ENCODE measurements around the gene OR1J4. TPM values are rescaled to one million over a fixed set of nuclear protein-coding genes. Genes with fewer than 3 reads are reported as not detected.

OR1J4 gene
- total RNA-seq, 1 experiment from 2014 or later, result not detected

GRCh38 chr9:122552812-122553211 is 33.9 kb downstream of the OR1J4 start, which contains the start of gene OR1N2:
TSS of gene OR1N2 (plus strand) at chr9:122553112. CDS start at chr9:122553212, 100 bp downstream.
- Mint-ChIP-seq H3K27ac (no peak within 1 kb of the TSS), H3K4me1 (no peaks in the 10 kb centered on the region), H3K36me3 (peaks cover 33% of the 10 kb centered on the region), H3K27me3 (ENCODE audit: low read depth) (peaks cover 34% of the 10 kb centered on the region), H3K4me3 (no peak within 1 kb of the TSS), H3K9me3 (peaks cover 95% of the 10 kb centered on the region)
- ChIA-PET CTCF (no interaction called here), POLR2A (no interaction called here)
- no peak for TF ChIP-seq IRF1 (CRISPR knock-in tag; IDR thresholded peaks at IDR 0.05)
- no peak for TF ChIP-seq SMAD3 (CRISPR knock-in tag; IDR thresholded peaks at IDR 0.05; ENCODE audit: borderline replicate concordance)
- no peak for TF ChIP-seq FOXJ3 (CRISPR knock-in tag; IDR thresholded peaks at IDR 0.05; ENCODE audit: borderline replicate concordance)
- no peak for TF ChIP-seq PREB (CRISPR knock-in tag; IDR thresholded peaks at IDR 0.05; ENCODE audit: borderline replicate concordance)
- TF ChIP-seq ZNF138 (CRISPR knock-in tag; conservative IDR thresholded peaks at IDR 0.05), result no peak
- no peak for TF ChIP-seq KAT7 (CRISPR knock-in tag; IDR thresholded peaks at IDR 0.05; ENCODE audit: borderline replicate concordance)
- no peak for DNase-seq (ENCODE audit: low spot score)
- ATAC-seq, result no peak

GRCh38 chr9:122561446-122561845 is 42.5 kb downstream of the OR1J4 start:
- Mint-ChIP-seq H3K4me1 (no peaks in the 10 kb centered on the region), H3K9me3 (peaks cover 85% of the 10 kb centered on the region), H3K4me3 (no peak overlapping the region), H3K27me3 (ENCODE audit: low read depth) (peaks cover 57% of the 10 kb centered on the region), H3K27ac (no peak overlapping the region), H3K36me3 (peaks cover 40% of the 10 kb centered on the region)
- ChIA-PET CTCF (no interaction called here), POLR2A (no interaction called here)
- no peak for TF ChIP-seq USF2 (CRISPR knock-in tag; IDR thresholded peaks at IDR 0.05)
- ATAC-seq (no peak), DNase-seq (ENCODE audit: low spot score) (no peak)

GRCh38 chr9:122562134-122562760 is 43.3 kb downstream of the OR1J4 start:
- Mint-ChIP-seq H3K9me3 (peaks cover 81% of the 10 kb centered on the region), H3K36me3 (peaks cover 40% of the 10 kb centered on the region), H3K4me3 (no peak overlapping the region), H3K27me3 (ENCODE audit: low read depth) (peaks cover 57% of the 10 kb centered on the region), H3K27ac (no peak overlapping the region), H3K4me1 (no peaks in the 10 kb centered on the region)
- ATAC-seq, result peak; percentile 91
- DNase-seq (ENCODE audit: low spot score), result peak; percentile 33
- TF ChIP-seq CREB1 (CRISPR knock-in tag; IDR thresholded peaks at IDR 0.05) (no peak), RELA (CRISPR knock-in tag; IDR thresholded peaks at IDR 0.05; ENCODE audit: borderline replicate concordance) (no peak)
- ChIA-PET POLR2A (no interaction called here), CTCF (no interaction called here)

GRCh38 chr9:122567901-122568300 is 49.0 kb downstream of the OR1J4 start:
- ATAC-seq, result no peak
- ChIA-PET POLR2A (no interaction called here), CTCF (no interaction called here)
- peaks cover 46% of the 10 kb centered on the region for H3K27me3 Mint-ChIP-seq (ENCODE audit: low read depth)
- H3K36me3 Mint-ChIP-seq, result peaks cover 51% of the 10 kb centered on the region
- no peak overlapping the region for H3K4me3 Mint-ChIP-seq
- no peak for DNase-seq (ENCODE audit: low spot score)
- no peaks in the 10 kb centered on the region for H3K4me1 Mint-ChIP-seq
- no peak overlapping the region for H3K27ac Mint-ChIP-seq
- peaks cover 77% of the 10 kb centered on the region for H3K9me3 Mint-ChIP-seq
- TF ChIP-seq MYBL2 (CRISPR knock-in tag; IDR thresholded peaks at IDR 0.05), result no peak
- no peak for TF ChIP-seq USF2 (CRISPR knock-in tag; IDR thresholded peaks at IDR 0.05)
- TF ChIP-seq E2F1 (CRISPR knock-in tag; IDR thresholded peaks at IDR 0.05), result no peak
- TF ChIP-seq FOXK1 (CRISPR knock-in tag; IDR thresholded peaks at IDR 0.05), result no peak
- TF ChIP-seq ZNF425 (CRISPR knock-in tag; conservative IDR thresholded peaks at IDR 0.05), result no peak
- no peak for TF ChIP-seq CREM (CRISPR knock-in tag; IDR thresholded peaks at IDR 0.05)
- TF ChIP-seq ZNF396 (CRISPR knock-in tag; IDR thresholded peaks at IDR 0.05; ENCODE audit: borderline replicate concordance), result no peak
- no peak for TF ChIP-seq CDX4 (CRISPR knock-in tag; IDR thresholded peaks at IDR 0.05; ENCODE audit: borderline replicate concordance)
- no peak for TF ChIP-seq SMAD4 (CRISPR knock-in tag; IDR thresholded peaks at IDR 0.05)
- no peak for TF ChIP-seq MLX (CRISPR knock-in tag; IDR thresholded peaks at IDR 0.05)
- no peak for TF ChIP-seq ZNF121 (CRISPR knock-in tag; IDR thresholded peaks at IDR 0.05)
